Activated B cell treated with CpG ODN at 0.5 μM for 24 hours (primary cell): ENCODE data around the gene PDK2. TPM values are rescaled to one million over a fixed set of nuclear protein-coding genes. Genes with fewer than 3 reads are reported as not detected.

ENCODE experiments used
- ATAC-seq: fragments of 200-7000 bp; cut with Tn5 transposase; one replicate; pipeline ENCODE4 v1.10.0; 2021; ENCODE audit warnings: low read depth, mild to moderate bottlenecking, moderate library complexity
- CTCF ChIA-PET: fragments of 350-600 bp; sonication (Branson Sonifier 250); formaldehyde crosslinking; loops from one replicate; lab custom pipeline; 2021; ENCODE audit warnings: antibody characterized with exemption; lab: Charles Lee
- POLR2A ChIA-PET: fragments of 350-600 bp; sonication (Branson Sonifier 250); formaldehyde crosslinking; loops from one replicate; lab custom pipeline; 2021; ENCODE audit warnings: antibody characterized with exemption; lab: Charles Lee
- DNase-seq: peaks from one replicate; pipeline ENCODE4 v3.0.0; 2022
- H3K27ac Mint-ChIP-seq: one replicate; pipeline ENCODE4 v1.8.0; 2020; ENCODE audit warnings: mixed read lengths
- H3K27me3 Mint-ChIP-seq: one replicate; pipeline ENCODE4 v1.8.0; 2021; ENCODE audit warnings: mixed read lengths
- H3K36me3 Mint-ChIP-seq: one replicate; pipeline ENCODE4 v1.8.0; 2021; ENCODE audit warnings: low read depth, mixed read lengths
- H3K4me1 Mint-ChIP-seq: one replicate; pipeline ENCODE4 v1.8.0; 2021; ENCODE audit warnings: mixed read lengths
- H3K4me3 Mint-ChIP-seq: one replicate; pipeline ENCODE4 v1.8.0; 2020; ENCODE audit warnings: mild to moderate bottlenecking, mixed read lengths
- H3K9me3 Mint-ChIP-seq: one replicate; pipeline ENCODE4 v1.8.0; 2020; ENCODE audit warnings: mixed read lengths
- intact Hi-C: fragments of 100-400 bp; cut with micrococcal nuclease; formaldehyde crosslinking; loops from one replicate; pipeline ENCODE4 v1.15.1; 2024
- total RNA-seq: library from RNA; stranded (reverse); gene quantifications from 2 replicates; pipeline ENCODE4 v1.2.3, GENCODE V29; 2022
- TF ChIP-seq, protein P1 (sequence below): fragments of 200-600 bp; IDR thresholded peaks from one replicate; pipeline ENCODE4 v1.8.0; 2022; ENCODE audit warnings: antibody characterized with exemption, mild to moderate bottlenecking

PDK2 gene
- total RNA-seq, 1 donor from 2014 or later = 15.9 TPM

DNA sequence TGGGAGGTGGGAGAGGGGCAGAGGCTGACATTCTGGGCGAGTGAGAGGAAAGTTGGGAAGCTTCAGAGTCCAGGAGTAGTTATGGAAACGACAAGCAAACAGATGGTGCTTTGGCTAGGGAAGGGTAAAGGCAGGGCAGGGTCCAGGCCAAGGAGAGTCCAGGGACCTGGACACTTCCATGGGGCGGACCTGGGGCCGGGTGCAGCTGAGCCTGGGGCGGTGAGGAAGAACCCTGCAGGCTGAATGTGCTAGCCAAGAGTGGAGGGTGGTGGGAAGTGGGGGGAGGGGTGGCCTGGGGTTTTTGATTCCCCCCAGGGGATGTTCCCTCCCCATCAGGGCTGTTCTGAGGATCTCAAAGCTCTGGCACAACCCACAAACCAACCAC is 52.7 kb downstream of the PDK2 start:
- Mint-ChIP-seq H3K27me3 (no peaks in the 10 kb centered on the region), H3K9me3 (no peaks in the 10 kb centered on the region), H3K27ac (peak overlapping the region; percentile 96), H3K4me1 (peaks cover 57% of the 10 kb centered on the region), H3K36me3 (peaks cover 69% of the 10 kb centered on the region), H3K4me3 (peak overlapping the region; percentile 100)
- TF ChIP-seq, protein P1, sequence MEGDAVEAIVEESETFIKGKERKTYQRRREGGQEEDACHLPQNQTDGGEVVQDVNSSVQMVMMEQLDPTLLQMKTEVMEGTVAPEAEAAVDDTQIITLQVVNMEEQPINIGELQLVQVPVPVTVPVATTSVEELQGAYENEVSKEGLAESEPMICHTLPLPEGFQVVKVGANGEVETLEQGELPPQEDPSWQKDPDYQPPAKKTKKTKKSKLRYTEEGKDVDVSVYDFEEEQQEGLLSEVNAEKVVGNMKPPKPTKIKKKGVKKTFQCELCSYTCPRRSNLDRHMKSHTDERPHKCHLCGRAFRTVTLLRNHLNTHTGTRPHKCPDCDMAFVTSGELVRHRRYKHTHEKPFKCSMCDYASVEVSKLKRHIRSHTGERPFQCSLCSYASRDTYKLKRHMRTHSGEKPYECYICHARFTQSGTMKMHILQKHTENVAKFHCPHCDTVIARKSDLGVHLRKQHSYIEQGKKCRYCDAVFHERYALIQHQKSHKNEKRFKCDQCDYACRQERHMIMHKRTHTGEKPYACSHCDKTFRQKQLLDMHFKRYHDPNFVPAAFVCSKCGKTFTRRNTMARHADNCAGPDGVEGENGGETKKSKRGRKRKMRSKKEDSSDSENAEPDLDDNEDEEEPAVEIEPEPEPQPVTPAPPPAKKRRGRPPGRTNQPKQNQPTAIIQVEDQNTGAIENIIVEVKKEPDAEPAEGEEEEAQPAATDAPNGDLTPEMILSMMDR = no peak
- intact Hi-C loops = loop anchor here (1.0 to 10.0 kb wide), 5 partner anchors 8 to 383 kb away; partner anchors contain the start of genes FAM117A and SAMD14
- POLR2A ChIA-PET = interaction anchor here (0.6 to 7.1 kb wide), 20 partner anchors 8 to 1166 kb away, joined by 3 to 82 read pairs (median 6); partner anchors contain the start of genes FAM117A, LRRC59, PDK2 and SAMD14
- CTCF ChIA-PET = interaction anchor here (0.7 to 7.2 kb wide), 9 partner anchors 7 to 54 kb away, joined by 3 to 64 read pairs (median 4); partner anchors contain the start of gene PDK2
- ATAC-seq = peak; percentile 4
- no peak for DNase-seq

DNA sequence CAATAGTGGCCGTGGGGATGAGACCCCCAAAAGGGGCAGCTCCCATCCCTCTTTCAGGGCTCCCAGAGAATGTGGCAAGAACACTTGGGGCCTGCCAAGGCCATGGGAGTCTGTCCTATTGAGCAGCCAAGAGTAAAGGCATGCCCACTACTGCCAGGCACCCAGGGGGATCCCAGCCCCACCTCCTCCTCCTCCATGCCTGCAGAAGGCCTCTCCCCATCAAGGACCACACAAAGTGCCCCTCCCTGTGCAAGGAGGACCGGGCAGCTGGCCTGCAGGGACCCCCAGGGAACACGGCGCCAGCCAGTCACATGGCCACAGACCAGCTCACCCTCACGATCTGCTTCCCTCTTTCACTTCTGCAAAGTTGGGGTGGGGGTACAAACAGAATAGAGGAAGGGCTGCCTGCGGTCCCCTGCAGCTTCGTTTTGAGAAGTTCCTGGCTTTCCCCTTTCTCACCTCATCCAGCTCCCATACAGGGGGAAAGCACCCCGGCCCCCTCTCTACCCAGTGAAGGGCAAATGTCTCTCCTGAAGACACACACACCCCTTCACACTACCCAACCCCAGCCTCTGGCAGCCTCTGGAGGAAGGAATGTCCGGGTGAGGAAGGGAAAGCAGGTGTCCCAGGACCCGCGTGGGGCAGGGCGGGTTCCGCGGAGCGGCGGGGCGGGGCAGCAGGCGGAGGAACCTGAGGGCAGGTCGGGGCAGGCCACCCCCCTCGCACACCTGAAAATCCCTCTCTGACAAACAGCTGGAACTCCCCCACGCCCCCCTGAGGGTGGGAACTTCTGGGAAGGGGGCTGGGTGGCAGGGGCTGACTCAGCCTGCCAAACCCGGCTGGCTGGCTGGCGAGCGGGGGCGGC is 53.3 kb downstream of the PDK2 start:
- Mint-ChIP-seq H3K27me3 (no peaks in the 10 kb centered on the region), H3K27ac (peak overlapping the region; percentile 96), H3K4me1 (peaks cover 51% of the 10 kb centered on the region), H3K4me3 (peak overlapping the region; percentile 100), H3K36me3 (peaks cover 63% of the 10 kb centered on the region), H3K9me3 (no peaks in the 10 kb centered on the region)
- CTCF ChIA-PET = interaction anchor here (0.7 to 7.2 kb wide), 9 partner anchors 8 to 54 kb away, joined by 3 to 64 read pairs (median 4); partner anchors contain the start of gene PDK2
- intact Hi-C loops = loop anchor here (1.0 to 10.0 kb wide), 5 partner anchors 8 to 384 kb away; partner anchors contain the start of genes FAM117A and SAMD14
- peak; percentile 60 for ATAC-seq
- POLR2A ChIA-PET = interaction anchor here (0.6 to 7.1 kb wide), 25 partner anchors 8 to 929 kb away, joined by 3 to 82 read pairs (median 5); partner anchors contain the start of genes KAT7, LRRC59, PDK2 and SAMD14
- TF ChIP-seq, protein P1 = no peak
- DNase-seq = peak; percentile 87

DNA sequence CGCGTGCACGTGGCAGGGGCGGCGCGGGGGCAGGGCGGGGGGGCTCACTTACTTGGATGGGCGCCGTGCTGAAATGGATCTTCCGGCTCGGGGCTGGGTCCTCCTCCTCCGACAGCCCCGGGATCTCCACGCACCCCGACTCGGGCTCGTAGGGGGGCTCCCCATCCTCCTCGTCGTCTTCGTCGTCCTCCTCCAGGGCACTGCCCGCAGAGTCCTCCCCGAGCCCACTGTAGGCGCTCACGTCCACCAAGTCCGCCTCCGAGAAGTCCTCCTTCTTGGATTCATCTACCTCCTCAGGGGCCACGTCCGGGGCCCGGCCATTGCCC is 53.9 kb downstream of the PDK2 start:
- peaks cover 57% of the 10 kb centered on the region for H3K36me3 Mint-ChIP-seq
- ChIA-PET CTCF (interaction anchor here (1.0 to 7.2 kb wide), 6 partner anchors 12 to 55 kb away, joined by 3 to 64 read pairs (median 4); partner anchors contain the start of gene PDK2), POLR2A (interaction anchor here (0.6 to 7.1 kb wide), 15 partner anchors 8 to 409 kb away, joined by 3 to 82 read pairs (median 5); partner anchors contain the start of genes KAT7, LRRC59, PDK2 and SAMD14)
- H3K4me1 Mint-ChIP-seq = peaks cover 45% of the 10 kb centered on the region
- TF ChIP-seq, protein P1 = no peak
- intact Hi-C loops = loop anchor here (2.0 to 10.0 kb wide), 2 partner anchors 50 to 384 kb away; partner anchors contain the start of gene FAM117A
- H3K4me3 Mint-ChIP-seq = peak overlapping the region; percentile 100
- no peaks in the 10 kb centered on the region for H3K27me3 Mint-ChIP-seq
- peak overlapping the region; percentile 96 for H3K27ac Mint-ChIP-seq
- no peak for ATAC-seq
- H3K9me3 Mint-ChIP-seq = no peaks in the 10 kb centered on the region
- DNase-seq = no peak

DNA sequence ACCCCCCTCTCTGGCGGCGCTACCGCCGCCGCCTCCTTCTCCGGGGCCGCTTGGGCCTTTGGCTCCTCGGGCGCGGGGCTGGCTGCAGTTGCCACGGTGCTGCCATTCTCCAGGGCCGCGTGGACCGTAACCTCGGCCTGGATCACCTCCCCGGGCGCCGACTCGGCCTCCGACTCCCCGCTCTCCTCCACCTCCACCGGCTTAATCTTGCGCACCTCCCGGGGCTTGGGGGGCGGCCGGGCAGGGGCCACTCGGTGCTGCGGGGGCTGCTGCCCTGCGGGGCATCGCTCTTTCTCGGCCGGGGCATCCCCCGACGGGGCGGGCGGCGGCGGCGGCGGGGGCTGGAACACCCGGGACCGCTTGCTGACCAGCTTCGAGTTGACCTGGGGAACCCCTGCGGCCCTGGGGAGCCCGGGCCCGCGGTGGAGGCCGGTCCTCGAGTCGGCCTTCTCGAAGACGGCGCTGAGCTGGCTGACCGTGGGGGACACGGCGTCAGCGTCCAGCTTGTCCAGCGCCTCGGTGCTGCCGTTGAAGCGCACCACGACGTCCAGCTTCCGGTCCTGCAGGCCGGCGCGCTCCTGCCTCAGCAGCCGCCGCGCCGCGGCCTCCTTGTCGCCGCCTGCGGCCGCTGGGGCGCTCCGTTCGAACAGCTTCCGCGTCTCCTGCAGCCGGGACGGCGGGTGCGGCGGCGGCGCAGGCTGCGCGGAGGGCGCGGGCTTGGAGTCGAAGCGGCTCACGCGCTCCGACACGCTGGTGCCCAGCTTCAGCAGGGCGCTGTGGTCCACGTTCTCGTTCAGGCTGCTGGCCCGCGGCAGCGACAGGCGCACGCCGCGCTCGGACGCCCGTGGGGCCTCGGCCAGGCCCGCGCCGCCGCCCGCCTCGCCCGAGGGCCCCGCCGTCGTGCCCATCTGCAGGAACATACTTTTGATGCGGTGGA is 54.5 kb downstream of the PDK2 start:
- intact Hi-C loops = loop anchor here (2.0 to 10.0 kb wide), 2 partner anchors 49 to 385 kb away; partner anchors contain the start of gene FAM117A
- DNase-seq = peak; percentile 56
- Mint-ChIP-seq H3K9me3 (no peaks in the 10 kb centered on the region), H3K36me3 (peaks cover 50% of the 10 kb centered on the region), H3K4me3 (peak overlapping the region; percentile 100), H3K4me1 (peaks cover 45% of the 10 kb centered on the region), H3K27ac (peak overlapping the region; percentile 96), H3K27me3 (no peaks in the 10 kb centered on the region)
- TF ChIP-seq, protein P1 = no peak
- ATAC-seq = no peak
- ChIA-PET CTCF (interaction anchor here (0.7 to 7.2 kb wide), 6 partner anchors 9 to 55 kb away, joined by 3 to 64 read pairs (median 4); no protein-coding TSS in a partner anchor), POLR2A (interaction anchor here (0.6 to 7.1 kb wide), 9 partner anchors 10 to 409 kb away, joined by 4 to 82 read pairs (median 19); partner anchors contain the start of genes PDK2 and SAMD14)
